Body of pancreas (tissue), 4 donors: ENCODE measurements around the gene MKRN2.

Source experiments
- CTCF ChIP-seq, 7 experiments: fragments of 450-650 bp in 4 of 7; fragments of 200-600 bp in 3 of 7; sonication (generic) in 3 of 7; IDR thresholded peaks; one replicate each; pipeline ENCODE4 v1.5.1; 2016 to 2019; ENCODE audit warnings: antibody characterized with exemption in 7 of 7
- POLR2A ChIP-seq, 3 donors: fragments of 450-650 bp; IDR thresholded peaks; one replicate each; pipeline ENCODE4 v1.6.1; 2016; ENCODE audit warnings: antibody characterized with exemption in 3 of 3, mild to moderate bottlenecking in 2 of 3

- TF ChIP-seq CTCF (IDR thresholded peaks at IDR 0.05) (no peak), POLR2A (IDR thresholded peaks at IDR 0.05) (no peak)
Measured at GRCh38 chr3:12633108-12633507, 76.2 kb downstream of the MKRN2 start.
